ENCODE data around the gene HNRNPAB.

DNA sequence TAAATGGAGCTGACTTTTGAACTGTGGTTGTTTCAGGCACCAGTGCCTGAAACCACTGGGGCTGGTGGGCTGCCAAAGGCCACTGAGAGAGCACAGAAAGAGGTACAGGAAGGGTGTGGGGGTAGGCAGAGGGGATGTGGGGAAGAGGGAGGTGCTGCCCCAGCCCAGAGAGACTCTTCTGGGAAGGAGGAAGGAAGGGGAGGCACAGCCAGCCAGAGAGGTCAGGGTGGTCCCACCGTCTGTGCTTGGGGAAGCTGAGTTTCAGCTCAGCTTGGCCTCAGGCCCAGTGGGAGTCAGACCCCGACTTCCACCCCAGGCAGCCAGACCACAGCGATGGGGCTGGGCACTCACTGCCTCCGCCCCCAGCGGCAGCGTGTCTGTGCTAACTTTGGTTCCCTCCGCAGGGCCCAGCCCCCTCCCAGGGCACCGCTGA is 36.9 kb downstream of the HNRNPAB start:
- TF ChIP-seq, protein P1, sequence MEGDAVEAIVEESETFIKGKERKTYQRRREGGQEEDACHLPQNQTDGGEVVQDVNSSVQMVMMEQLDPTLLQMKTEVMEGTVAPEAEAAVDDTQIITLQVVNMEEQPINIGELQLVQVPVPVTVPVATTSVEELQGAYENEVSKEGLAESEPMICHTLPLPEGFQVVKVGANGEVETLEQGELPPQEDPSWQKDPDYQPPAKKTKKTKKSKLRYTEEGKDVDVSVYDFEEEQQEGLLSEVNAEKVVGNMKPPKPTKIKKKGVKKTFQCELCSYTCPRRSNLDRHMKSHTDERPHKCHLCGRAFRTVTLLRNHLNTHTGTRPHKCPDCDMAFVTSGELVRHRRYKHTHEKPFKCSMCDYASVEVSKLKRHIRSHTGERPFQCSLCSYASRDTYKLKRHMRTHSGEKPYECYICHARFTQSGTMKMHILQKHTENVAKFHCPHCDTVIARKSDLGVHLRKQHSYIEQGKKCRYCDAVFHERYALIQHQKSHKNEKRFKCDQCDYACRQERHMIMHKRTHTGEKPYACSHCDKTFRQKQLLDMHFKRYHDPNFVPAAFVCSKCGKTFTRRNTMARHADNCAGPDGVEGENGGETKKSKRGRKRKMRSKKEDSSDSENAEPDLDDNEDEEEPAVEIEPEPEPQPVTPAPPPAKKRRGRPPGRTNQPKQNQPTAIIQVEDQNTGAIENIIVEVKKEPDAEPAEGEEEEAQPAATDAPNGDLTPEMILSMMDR (IDR thresholded peaks at IDR 0.05 in 4 of 5, conservative IDR thresholded peaks at IDR 0.05 in 1 of 5) = no peak
- TF ChIP-seq POLR2A (IDR thresholded peaks at IDR 0.05) = no peak
